Endodermal cell (in vitro differentiated cells): ENCODE measurements around the gene CREB3L2. TPM values are rescaled to one million over a fixed set of nuclear protein-coding genes. Genes with fewer than 3 reads are reported as not detected.
A peak's percentile ranks its signal among the peaks of the same experiment; 100 is the strongest.

ENCODE experiments used
- DNase-seq: peaks from one replicate; pipeline ENCODE4 v3.0.0-alpha.2; 2017
- H3K27ac ChIP-seq: 2 replicates; pipeline ENCODE4 v1.5.1; 2013; ENCODE audit warnings: mild to moderate bottlenecking, low read depth, low read length, moderate library complexity
- H3K27me3 ChIP-seq: 2 replicates; pipeline ENCODE4 v1.6.1; 2013; ENCODE audit warnings: mild to moderate bottlenecking, low read length, moderate library complexity; ENCODE audit not compliant: insufficient read depth, control insufficient read depth, poor library complexity, severe bottlenecking
- H3K36me3 ChIP-seq: 2 replicates; pipeline ENCODE4 v1.7.0; 2013; ENCODE audit warnings: mild to moderate bottlenecking, low read length, moderate library complexity; ENCODE audit not compliant: control insufficient read depth, insufficient read depth
- H3K4me1 ChIP-seq: one replicate; pipeline ENCODE4 v1.7.0; 2013; ENCODE audit warnings: low read length; ENCODE audit not compliant: control insufficient read depth, insufficient read depth
- H3K4me3 ChIP-seq: 2 replicates; pipeline ENCODE4 v1.5.1; 2013; ENCODE audit warnings: mild to moderate bottlenecking, low read length, moderate library complexity
- H3K9ac ChIP-seq: 2 replicates; pipeline ENCODE4 v1.6.1; 2013; ENCODE audit warnings: mild to moderate bottlenecking, low read length, moderate library complexity; ENCODE audit not compliant: poor library complexity, severe bottlenecking; ENCODE audit errors: extremely low read depth
- H3K9me3 ChIP-seq: 2 replicates; pipeline ENCODE4 v1.6.1; 2013; ENCODE audit warnings: mild to moderate bottlenecking, low read length, moderate library complexity; ENCODE audit not compliant: control insufficient read depth
- H3K27ac Mint-ChIP-seq: 2 replicates; pipeline ENCODE4 v1.8.0; 2020; ENCODE audit warnings: mixed read lengths
- H3K27me3 Mint-ChIP-seq: 2 replicates; pipeline ENCODE4 v1.8.0; 2021; ENCODE audit warnings: mild to moderate bottlenecking, mixed read lengths; ENCODE audit not compliant: insufficient read depth
- H3K36me3 Mint-ChIP-seq: 2 replicates; pipeline ENCODE4 v1.8.0; 2020; ENCODE audit warnings: low read depth, mixed read lengths
- H3K4me1 Mint-ChIP-seq: 2 replicates; pipeline ENCODE4 v1.8.0; 2020; ENCODE audit warnings: mixed read lengths
- H3K4me3 Mint-ChIP-seq: 2 replicates; pipeline ENCODE4 v1.8.0; 2020; ENCODE audit warnings: mild to moderate bottlenecking, moderate library complexity, mixed read lengths
- H3K9me3 Mint-ChIP-seq: 2 replicates; pipeline ENCODE4 v1.8.0; 2020; ENCODE audit warnings: mild to moderate bottlenecking, mixed read lengths
- WGBS, 2 experiments: methylation state at CpG; one replicate each; pipeline versions ENCODE4 v1.1.5 to v1.1.7; 2013; ENCODE audit warnings: missing lambda C conversion rate in 2 of 2, mixed read lengths in 1 of 2; ENCODE audit not compliant: insufficient coverage in 1 of 2, insufficient read length in 1 of 2; 5-methylcytosine and 5-hydroxymethylcytosine counted together
- total RNA-seq, 2 donors: library from RNA; stranded (reverse); fragmentation: NEBNext Ultra II Directional in 1 of 2; extraction: Animal tissue kit (Norgen Biotek cat#: 25700) in 1 of 2; gene quantifications; 2 replicates in 1 of 2; 3 replicates in 1 of 2; pipeline ENCODE4 v1.2.1, GENCODE V29; 2021
- TF ChIP-seq, protein P1 (sequence below): fragments of 200-600 bp; sonication (generic); conservative IDR thresholded peaks from 2 replicates; pipeline ENCODE4 v1.5.0; 2021; ENCODE audit warnings: antibody characterized with exemption, mild to moderate bottlenecking

Gene CREB3L2
- total RNA-seq, 2 donors from 2014 or later, result 48.2 to 80.2 TPM

DNA sequence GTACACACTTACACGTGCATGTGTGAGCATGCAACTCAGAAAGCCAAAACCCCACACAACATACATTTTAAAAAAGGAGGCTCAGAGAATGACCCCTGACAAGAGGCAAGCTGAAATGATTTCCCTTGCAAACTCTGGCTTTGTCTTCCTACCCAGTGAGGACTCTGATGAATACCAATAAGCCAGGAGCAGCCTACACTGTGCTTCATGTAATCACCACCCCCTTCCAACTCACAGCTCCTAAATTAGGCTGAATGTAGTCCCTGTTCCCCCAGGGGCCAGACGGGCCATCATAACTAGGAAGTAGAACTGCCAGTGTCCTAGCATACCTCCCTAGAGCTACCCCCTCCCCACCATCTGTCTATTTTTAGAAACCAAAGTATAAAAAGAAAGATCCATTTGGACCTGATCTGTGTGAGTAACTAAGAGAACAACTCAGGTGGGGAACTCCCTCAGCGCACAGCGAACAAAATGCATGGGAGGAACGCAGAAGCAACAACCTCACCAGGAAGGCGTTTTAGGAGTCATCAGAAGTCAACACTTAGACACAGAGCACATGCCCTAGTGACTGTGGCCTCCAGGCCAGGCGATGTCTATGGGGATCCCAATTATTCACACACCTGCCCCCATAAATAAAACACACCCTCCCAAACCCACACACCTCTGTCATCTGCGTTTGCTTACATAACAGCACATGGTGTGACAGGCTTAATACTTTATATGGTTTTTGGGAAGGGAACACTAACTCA, 157.0 kb downstream of the CREB3L2 start:
- Histone ChIP-seq H3K36me3 (no peaks in the 10 kb centered on the region), H3K27me3 (peaks cover 59% of the 10 kb centered on the region), H3K4me3 (no peak overlapping the region), H3K9me3 (no peaks in the 10 kb centered on the region), H3K9ac (no peak overlapping the region), H3K4me1 (no peaks in the 10 kb centered on the region), H3K27ac (no peak overlapping the region)
- Mint-ChIP-seq H3K36me3 (no peaks in the 10 kb centered on the region), H3K27ac (no peak overlapping the region), H3K4me1 (peaks cover 9% of the 10 kb centered on the region), H3K9me3 (no peaks in the 10 kb centered on the region), H3K27me3 (peaks cover 57% of the 10 kb centered on the region), H3K4me3 (no peak overlapping the region)
- no peak for DNase-seq
- TF ChIP-seq, protein P1, sequence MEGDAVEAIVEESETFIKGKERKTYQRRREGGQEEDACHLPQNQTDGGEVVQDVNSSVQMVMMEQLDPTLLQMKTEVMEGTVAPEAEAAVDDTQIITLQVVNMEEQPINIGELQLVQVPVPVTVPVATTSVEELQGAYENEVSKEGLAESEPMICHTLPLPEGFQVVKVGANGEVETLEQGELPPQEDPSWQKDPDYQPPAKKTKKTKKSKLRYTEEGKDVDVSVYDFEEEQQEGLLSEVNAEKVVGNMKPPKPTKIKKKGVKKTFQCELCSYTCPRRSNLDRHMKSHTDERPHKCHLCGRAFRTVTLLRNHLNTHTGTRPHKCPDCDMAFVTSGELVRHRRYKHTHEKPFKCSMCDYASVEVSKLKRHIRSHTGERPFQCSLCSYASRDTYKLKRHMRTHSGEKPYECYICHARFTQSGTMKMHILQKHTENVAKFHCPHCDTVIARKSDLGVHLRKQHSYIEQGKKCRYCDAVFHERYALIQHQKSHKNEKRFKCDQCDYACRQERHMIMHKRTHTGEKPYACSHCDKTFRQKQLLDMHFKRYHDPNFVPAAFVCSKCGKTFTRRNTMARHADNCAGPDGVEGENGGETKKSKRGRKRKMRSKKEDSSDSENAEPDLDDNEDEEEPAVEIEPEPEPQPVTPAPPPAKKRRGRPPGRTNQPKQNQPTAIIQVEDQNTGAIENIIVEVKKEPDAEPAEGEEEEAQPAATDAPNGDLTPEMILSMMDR, result no peak
- WGBS, 2 experiments, result 79 to 95% methylated on average over 5 to 8 of the region's 8 CpGs

DNA sequence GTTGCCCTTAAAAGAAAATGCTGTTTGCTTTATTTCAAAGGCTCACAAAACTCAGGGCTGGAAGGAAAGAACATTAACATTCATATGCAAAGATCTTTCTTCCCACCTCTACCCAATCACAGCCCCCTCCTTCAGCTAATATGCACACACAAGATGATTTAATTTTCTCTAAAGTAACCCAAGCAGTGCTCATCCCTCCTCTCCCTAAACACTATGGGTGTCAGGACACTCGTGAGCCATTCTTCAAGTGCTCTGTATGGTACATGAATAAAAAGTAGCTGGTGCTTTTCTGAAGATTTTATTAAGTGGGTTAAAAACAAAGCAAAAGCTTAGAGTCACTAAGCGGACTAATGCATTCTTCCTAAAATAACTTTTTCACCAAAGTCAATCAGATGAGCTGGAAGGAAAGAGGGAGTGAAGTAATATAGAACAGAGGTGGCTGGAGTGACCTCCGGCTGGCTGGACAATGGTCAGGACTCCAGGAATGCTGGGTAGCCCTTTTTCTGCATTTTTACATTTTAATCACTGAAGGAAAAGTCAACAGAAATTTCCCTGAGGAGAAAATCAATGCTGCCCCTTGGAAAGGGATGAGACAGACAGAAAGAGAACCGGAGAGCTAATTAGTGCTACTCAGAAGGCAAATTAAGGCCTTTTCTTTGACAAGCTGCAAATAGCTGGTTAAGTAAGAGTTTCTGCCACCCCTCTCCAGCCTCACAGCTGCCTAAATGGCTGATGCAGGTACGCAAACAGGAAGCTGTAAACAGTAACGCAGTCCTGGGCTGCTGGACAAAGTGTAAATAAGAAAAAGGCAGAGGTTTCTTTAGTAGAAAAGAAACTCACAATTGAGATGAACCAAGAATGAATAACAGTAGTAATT, 161.7 kb downstream of the CREB3L2 start:
- no peak overlapping the region for H3K4me3 ChIP-seq

DNA sequence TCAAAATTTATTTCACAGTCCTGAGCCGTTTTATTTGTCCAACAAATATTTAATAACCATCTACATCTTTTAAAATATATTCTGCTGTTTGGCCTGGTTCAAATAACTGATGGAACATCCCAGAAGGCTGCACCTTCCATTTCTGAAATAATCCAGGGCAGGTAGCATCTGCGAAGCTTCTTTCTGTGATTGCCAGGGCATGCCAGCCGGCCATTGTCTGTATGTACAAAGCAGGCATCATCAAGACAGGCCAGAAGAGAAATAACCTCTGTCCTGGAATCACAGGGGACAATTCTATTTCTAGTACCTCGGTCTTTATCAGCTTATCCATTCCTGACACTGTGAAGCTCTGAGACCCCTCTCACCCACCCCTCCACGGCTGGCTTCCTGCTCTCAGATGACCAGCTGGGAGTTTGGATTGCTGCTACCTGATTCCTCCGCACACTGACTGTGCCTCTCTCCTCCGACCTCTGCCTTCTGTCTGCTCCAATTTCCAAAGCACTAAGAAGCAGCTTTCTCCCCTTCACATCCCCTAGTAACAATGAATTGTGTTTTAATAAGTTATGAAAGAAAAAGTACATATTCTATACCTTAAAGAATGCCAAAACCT, 163.1 kb downstream of the CREB3L2 start:
- peaks cover 1% of the 10 kb centered on the region for H3K27me3 ChIP-seq
- peaks cover 2% of the 10 kb centered on the region for H3K27me3 Mint-ChIP-seq
- H3K9me3 Mint-ChIP-seq, result peaks cover 5% of the 10 kb centered on the region
- no peak overlapping the region for H3K9ac ChIP-seq
- H3K9me3 ChIP-seq, result peaks cover 2% of the 10 kb centered on the region
- H3K27ac ChIP-seq, result no peak overlapping the region
- no peaks in the 10 kb centered on the region for H3K36me3 ChIP-seq
- H3K4me3 ChIP-seq, result no peak overlapping the region
- H3K4me1 ChIP-seq, result no peaks in the 10 kb centered on the region
- H3K4me1 Mint-ChIP-seq, result peaks cover 15% of the 10 kb centered on the region
- H3K27ac Mint-ChIP-seq, result no peak overlapping the region
- DNase-seq, result no peak
- TF ChIP-seq, protein P1, result no peak
- no peaks in the 10 kb centered on the region for H3K36me3 Mint-ChIP-seq
- no peak overlapping the region for H3K4me3 Mint-ChIP-seq
- WGBS, 2 experiments, result 65 to 79% methylated on average over 5 to 7 of the region's 7 CpGs

More for the DNA sequence above, 161.7 kb downstream of the CREB3L2 start:
- H3K4me3 Mint-ChIP-seq, result no peak overlapping the region
- no peak overlapping the region for H3K27ac Mint-ChIP-seq
- Histone ChIP-seq H3K9me3 (no peaks in the 10 kb centered on the region), H3K36me3 (no peaks in the 10 kb centered on the region), H3K27me3 (peaks cover 15% of the 10 kb centered on the region), H3K27ac (peak overlapping the region; percentile 3), H3K4me1 (no peaks in the 10 kb centered on the region), H3K9ac (no peak overlapping the region)
- 33 to 47% methylated on average over 2 to 6 of the region's 6 CpGs for WGBS, 2 experiments
- H3K27me3 Mint-ChIP-seq, result peaks cover 14% of the 10 kb centered on the region
- no peaks in the 10 kb centered on the region for H3K36me3 Mint-ChIP-seq
- TF ChIP-seq, protein P1, result no peak
- peak; percentile 54 for DNase-seq
- H3K9me3 Mint-ChIP-seq, result no peaks in the 10 kb centered on the region
- H3K4me1 Mint-ChIP-seq, result peaks cover 15% of the 10 kb centered on the region
